Thoracic aorta (tissue), 2 donors: ENCODE results near the gene PVALB. TPM values are rescaled to one million over a fixed set of nuclear protein-coding genes. Genes with fewer than 3 reads are reported as not detected.
A peak's percentile ranks its signal among the peaks of the same experiment; 100 is the strongest.

ENCODE experiments used
- ATAC-seq: fragments of 150-250 bp; one replicate; pipeline ENCODE4 v1.8.0; 2017; ENCODE audit warnings: low read depth; ENCODE audit not compliant: insufficient number of reproducible peaks, low FRiP score
- DNase-seq: peaks from one replicate; pipeline ENCODE4 v3.0.0-alpha.2; 2020; ENCODE audit warnings: low spot score
- H3K27ac ChIP-seq, 2 donors: fragments of 200-600 bp; sonication (generic); 1 replicate in 1 of 2; 2 replicates in 1 of 2; pipeline ENCODE4 v1.5.1; 2016; ENCODE audit warnings: mild to moderate bottlenecking in 2 of 2, moderate library complexity in 2 of 2
- H3K27me3 ChIP-seq: fragments of 200-600 bp; sonication (generic); replicated peaks from 2 replicates; pipeline ENCODE4 v1.6.0; 2016; ENCODE audit warnings: mild to moderate bottlenecking; ENCODE audit not compliant: insufficient read depth
- H3K36me3 ChIP-seq: fragments of 200-600 bp; sonication (generic); one replicate; pipeline ENCODE4 v1.5.1; 2016
- H3K4me1 ChIP-seq, 2 donors: fragments of 200-600 bp; sonication (generic); 1 replicate in 1 of 2; 2 replicates in 1 of 2; pipeline versions ENCODE4 v1.5.1 to v1.6.0; 2016; ENCODE audit warnings: low read depth in 2 of 2, mild to moderate bottlenecking in 1 of 2; ENCODE audit not compliant: control insufficient read depth in 1 of 2
- H3K4me3 ChIP-seq: fragments of 200-600 bp; sonication (generic); 2 replicates; pipeline ENCODE4 v1.5.1; 2016; ENCODE audit warnings: mild to moderate bottlenecking
- H3K9me3 ChIP-seq: fragments of 200-600 bp; sonication (generic); 2 replicates; pipeline ENCODE4 v1.5.1; 2016
- total RNA-seq, 2 donors: library from RNA; depleted of rRNA; stranded (reverse); fragments of >200 nt; gene quantifications; one replicate each; pipeline versions ENCODE4 v1.1.0 to v1.2.3, GENCODE V29; 2016
- TF ChIP-seq, protein P1 (sequence below): fragments of 200-600 bp; sonication (generic); IDR thresholded peaks from one replicate; pipeline ENCODE4 v1.5.1; 2019; ENCODE audit warnings: antibody characterized with exemption

Gene PVALB
- total RNA-seq, 2 donors from 2014 or later = not detected

DNA sequence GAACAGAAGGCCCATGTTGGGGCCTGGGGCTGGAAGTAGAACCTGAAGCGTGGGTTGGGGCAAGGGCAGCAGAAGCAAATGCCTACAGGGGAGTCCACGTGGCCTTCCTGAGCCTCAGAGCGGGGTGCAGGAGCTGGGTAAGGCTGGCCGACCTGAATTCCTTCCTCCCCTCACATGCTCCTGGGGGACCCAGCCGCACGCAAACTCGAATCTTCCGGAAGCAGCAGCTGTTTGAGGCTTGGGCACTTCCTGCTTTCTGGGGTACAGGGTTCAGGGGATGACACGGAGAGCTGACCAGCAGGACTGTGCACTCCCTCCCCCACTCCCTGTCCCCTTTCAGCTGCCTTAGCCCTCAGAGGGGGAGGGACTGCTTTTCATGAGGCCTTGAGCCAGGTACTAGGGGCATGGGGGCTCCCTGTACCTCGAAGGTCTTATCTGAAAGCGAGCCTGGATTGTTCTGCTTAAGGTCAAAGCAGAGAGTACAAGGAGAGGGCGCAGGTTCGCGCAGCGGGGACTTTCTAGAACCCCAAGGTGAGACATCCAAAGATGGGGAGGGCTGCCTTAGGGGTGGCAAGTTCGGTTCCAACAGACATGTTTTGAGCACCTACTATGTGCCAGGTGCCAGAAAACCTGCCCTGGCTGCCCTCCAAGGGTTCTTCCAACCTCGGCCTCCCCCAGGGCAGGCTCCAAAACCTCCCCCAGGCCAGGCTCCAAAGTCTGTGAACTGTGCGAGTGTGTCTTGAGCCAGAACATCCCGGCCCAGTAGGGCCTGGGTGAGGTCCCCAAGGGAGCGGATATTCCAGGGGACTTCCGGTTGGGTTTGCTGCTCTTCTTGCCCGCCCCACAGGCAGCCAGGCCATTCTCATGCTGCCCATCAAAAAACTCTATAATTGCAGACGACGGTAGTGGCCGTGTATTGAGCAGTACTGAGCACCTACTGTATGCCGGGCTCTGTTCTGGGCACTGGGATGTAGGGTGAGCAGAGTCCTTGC lies 45.7 kb upstream of the PVALB start:
- H3K4me3 ChIP-seq = peak overlapping the region; percentile 30
- peak overlapping the region in 1 of 2 donors; percentile 47 for H3K27ac ChIP-seq
- TF ChIP-seq, protein P1, sequence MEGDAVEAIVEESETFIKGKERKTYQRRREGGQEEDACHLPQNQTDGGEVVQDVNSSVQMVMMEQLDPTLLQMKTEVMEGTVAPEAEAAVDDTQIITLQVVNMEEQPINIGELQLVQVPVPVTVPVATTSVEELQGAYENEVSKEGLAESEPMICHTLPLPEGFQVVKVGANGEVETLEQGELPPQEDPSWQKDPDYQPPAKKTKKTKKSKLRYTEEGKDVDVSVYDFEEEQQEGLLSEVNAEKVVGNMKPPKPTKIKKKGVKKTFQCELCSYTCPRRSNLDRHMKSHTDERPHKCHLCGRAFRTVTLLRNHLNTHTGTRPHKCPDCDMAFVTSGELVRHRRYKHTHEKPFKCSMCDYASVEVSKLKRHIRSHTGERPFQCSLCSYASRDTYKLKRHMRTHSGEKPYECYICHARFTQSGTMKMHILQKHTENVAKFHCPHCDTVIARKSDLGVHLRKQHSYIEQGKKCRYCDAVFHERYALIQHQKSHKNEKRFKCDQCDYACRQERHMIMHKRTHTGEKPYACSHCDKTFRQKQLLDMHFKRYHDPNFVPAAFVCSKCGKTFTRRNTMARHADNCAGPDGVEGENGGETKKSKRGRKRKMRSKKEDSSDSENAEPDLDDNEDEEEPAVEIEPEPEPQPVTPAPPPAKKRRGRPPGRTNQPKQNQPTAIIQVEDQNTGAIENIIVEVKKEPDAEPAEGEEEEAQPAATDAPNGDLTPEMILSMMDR = no peak
- no peaks in the 10 kb centered on the region for H3K27me3 ChIP-seq
- ATAC-seq = no peak
- H3K36me3 ChIP-seq = no peaks in the 10 kb centered on the region
- no peaks in the 10 kb centered on the region for H3K9me3 ChIP-seq
- no peaks in the 10 kb centered on the region for H3K4me1 ChIP-seq
- DNase-seq = no peak

- TF ChIP-seq, protein P1 = no peak
- peak within 1 kb of the TSS; percentile 30 for H3K4me3 ChIP-seq
- no peaks in the 10 kb centered on the region for H3K9me3 ChIP-seq
- no peaks in the 10 kb centered on the region for H3K27me3 ChIP-seq
- H3K4me1 ChIP-seq = peaks cover 0 to 2% of the 10 kb centered on the region in 2 donors
- DNase-seq (peak; percentile 19), ATAC-seq (no peak)
- peak within 1 kb of the TSS in 1 of 2 donors; percentile 48 for H3K27ac ChIP-seq
- no peaks in the 10 kb centered on the region for H3K36me3 ChIP-seq
These were observed 44.2 kb upstream of the PVALB start, which contains the start of gene NCF4 for GRCh38 chr22:36860821-36861659. TSS of gene NCF4 (plus strand) at chr22:36861006. CDS start at chr22:36861172, 166 bp downstream.

- H3K4me1 ChIP-seq = peaks cover 0 to 5% of the 10 kb centered on the region in 2 donors
- DNase-seq = no peak
- no peak overlapping the region for H3K27ac ChIP-seq
- no peak for ATAC-seq
- no peak overlapping the region for H3K4me3 ChIP-seq
- no peaks in the 10 kb centered on the region for H3K36me3 ChIP-seq
- TF ChIP-seq, protein P1 = no peak
- H3K27me3 ChIP-seq = no peaks in the 10 kb centered on the region
- H3K9me3 ChIP-seq = no peaks in the 10 kb centered on the region
These were observed 43.6 kb upstream of the PVALB start for GRCh38 chr22:36860438-36860820.

- Histone ChIP-seq H3K4me3 (no peak overlapping the region), H3K27ac (no peak overlapping the region), H3K27me3 (no peaks in the 10 kb centered on the region), H3K36me3 (no peaks in the 10 kb centered on the region), H3K9me3 (no peaks in the 10 kb centered on the region), H3K4me1 (peaks cover 0 to 5% of the 10 kb centered on the region in 2 donors)
- DNase-seq = no peak
- TF ChIP-seq, protein P1 = no peak
- no peak for ATAC-seq
These were observed 43.2 kb upstream of the PVALB start for GRCh38 chr22:36860017-36860416.

DNA sequence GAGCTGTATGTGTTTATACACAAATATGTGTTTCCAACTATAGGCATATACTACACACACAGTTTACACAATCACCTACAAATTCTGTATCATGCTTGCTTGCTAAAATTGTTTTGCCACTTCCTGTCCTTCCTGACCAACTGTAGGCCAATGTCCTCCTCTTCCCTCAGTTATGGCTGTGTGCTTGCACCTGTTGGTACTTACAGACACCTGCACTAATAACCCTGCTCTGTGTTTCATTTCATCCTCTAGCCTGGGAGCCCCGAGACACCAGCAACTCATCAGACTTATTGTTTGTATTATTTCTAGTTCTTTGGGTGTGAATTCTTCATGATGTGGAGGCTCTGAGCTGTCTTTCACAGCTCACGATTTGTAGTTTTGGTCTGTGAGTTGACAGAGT lies 42.1 kb upstream of the PVALB start:
- TF ChIP-seq, protein P1 = no peak
- peaks cover 0 to 5% of the 10 kb centered on the region in 2 donors for H3K4me1 ChIP-seq
- ATAC-seq = no peak
- no peak overlapping the region for H3K27ac ChIP-seq
- H3K4me3 ChIP-seq = no peak overlapping the region
- H3K9me3 ChIP-seq = no peaks in the 10 kb centered on the region
- H3K36me3 ChIP-seq = no peaks in the 10 kb centered on the region
- H3K27me3 ChIP-seq = no peaks in the 10 kb centered on the region
- DNase-seq = no peak
